ENCODE results near the gene SLC25A47. TPM values are rescaled to one million over a fixed set of nuclear protein-coding genes. Genes with fewer than 3 reads are reported as not detected.

SLC25A47 gene
- total RNA-seq, 2 experiments from 2014 or later = not detected

- Mint-ChIP-seq H3K36me3 (peaks cover 82% of the 10 kb centered on the region), H3K4me3 (no peak overlapping the region), H3K27ac (no peak overlapping the region), H3K27me3 (no peaks in the 10 kb centered on the region), H3K4me1 (ENCODE audit: low read depth) (peaks cover 49% of the 10 kb centered on the region), H3K9me3 (no peaks in the 10 kb centered on the region)
- no peak for DNase-seq
- intact Hi-C loops (cut with micrococcal nuclease) = no loop called here
- CTCF ChIA-PET = interaction anchor here (1.2 kb wide), 1 partner anchor 9 kb away, joined by 4 read pairs; no protein-coding TSS in a partner anchor
- POLR2A ChIA-PET = interaction anchor here (0.6 to 1.0 kb wide), 3 partner anchors 10 to 14 kb away, joined by 3 read pairs; a partner anchor contains a TSS
Measured at GRCh38 chr14:100364403-100364802, 41.3 kb downstream of the SLC25A47 start.

- Mint-ChIP-seq H3K27me3 (no peaks in the 10 kb centered on the region), H3K9me3 (no peaks in the 10 kb centered on the region), H3K4me3 (no peak overlapping the region), H3K36me3 (peaks cover 79% of the 10 kb centered on the region), H3K4me1 (ENCODE audit: low read depth) (peaks cover 49% of the 10 kb centered on the region), H3K27ac (no peak overlapping the region)
- intact Hi-C loops (cut with micrococcal nuclease) = no loop called here
- ChIA-PET CTCF (interaction anchor here (1.4 kb wide), 1 partner anchor 12 kb away, joined by 3 read pairs; no protein-coding TSS in a partner anchor), POLR2A (interaction anchor here (1.1 to 1.2 kb wide), 2 partner anchors 9 to 19 kb away, joined by 3 read pairs; a partner anchor contains a TSS)
- DNase-seq = no peak
Measured at GRCh38 chr14:100365741-100366140, 42.6 kb downstream of the SLC25A47 start.

- peak; percentile 31 for DNase-seq
- CTCF ChIA-PET = interaction anchor here (0.8 to 1.3 kb wide), 2 partner anchors 9 to 277 kb away, joined by 3 to 4 read pairs; no protein-coding TSS in a partner anchor
Measured at GRCh38 chr14:100369019-100369418, 45.9 kb downstream of the SLC25A47 start.

GRCh38 chr14:100370003-100370402 is 46.9 kb downstream of the SLC25A47 start:
- CTCF ChIA-PET = interaction anchor here (1.4 kb wide), 1 partner anchor 276 kb away, joined by 3 read pairs; no protein-coding TSS in a partner anchor
- no peak for DNase-seq
- Mint-ChIP-seq H3K4me3 (peak overlapping the region; percentile 58), H3K27ac (peak overlapping the region; percentile 71), H3K27me3 (no peaks in the 10 kb centered on the region), H3K36me3 (peaks cover 87% of the 10 kb centered on the region), H3K4me1 (ENCODE audit: low read depth) (peaks cover 78% of the 10 kb centered on the region), H3K9me3 (no peaks in the 10 kb centered on the region)
- POLR2A ChIA-PET = interaction anchor here (0.5 to 0.9 kb wide), 2 partner anchors 38 to 1608 kb away, joined by 3 to 4 read pairs; no protein-coding TSS in a partner anchor
- intact Hi-C loops (cut with micrococcal nuclease) = loop anchor here (10.0 kb wide), 4 partner anchors 395 to 1715 kb away; partner anchors contain the start of gene HSP90AA1

More at GRCh38 chr14:100369019-100369418, 45.9 kb downstream of the SLC25A47 start:
- Mint-ChIP-seq H3K4me1 (ENCODE audit: low read depth) (peaks cover 74% of the 10 kb centered on the region), H3K27ac (peak overlapping the region; percentile 15), H3K27me3 (no peaks in the 10 kb centered on the region), H3K4me3 (peak overlapping the region; percentile 12), H3K9me3 (no peaks in the 10 kb centered on the region), H3K36me3 (peaks cover 82% of the 10 kb centered on the region)
- intact Hi-C loops (cut with micrococcal nuclease) = no loop called here
- POLR2A ChIA-PET = no interaction called here

- Mint-ChIP-seq H3K36me3 (peaks cover 78% of the 10 kb centered on the region), H3K27ac (peak overlapping the region; percentile 65), H3K27me3 (peaks cover 1% of the 10 kb centered on the region), H3K4me1 (ENCODE audit: low read depth) (peaks cover 69% of the 10 kb centered on the region), H3K9me3 (no peaks in the 10 kb centered on the region), H3K4me3 (peak overlapping the region; percentile 66)
- DNase-seq = no peak
- intact Hi-C loops (cut with micrococcal nuclease) = loop anchor here (10.0 kb wide), 4 partner anchors 397 to 1713 kb away; partner anchors contain the start of gene HSP90AA1
- ChIA-PET POLR2A (interaction anchor here (1.2 kb wide), 1 partner anchor 17 kb away, joined by 3 read pairs; no protein-coding TSS in a partner anchor), CTCF (interaction anchor here (1.0 to 1.4 kb wide), 3 partner anchors 16 to 274 kb away, joined by 3 to 4 read pairs (median 4); no protein-coding TSS in a partner anchor)
Measured at GRCh38 chr14:100371773-100372172, 48.6 kb downstream of the SLC25A47 start.

- CTCF ChIA-PET = interaction anchor here (0.7 to 2.2 kb wide), 7 partner anchors 9 to 390 kb away, joined by 3 to 6 read pairs (median 4); no protein-coding TSS in a partner anchor
- DNase-seq = no peak
- H3K27me3 Mint-ChIP-seq = peaks cover 1% of the 10 kb centered on the region
- H3K4me3 Mint-ChIP-seq = peak overlapping the region; percentile 98
- POLR2A ChIA-PET = interaction anchor here (0.9 to 1.6 kb wide), 5 partner anchors 11 to 88 kb away, joined by 3 to 5 read pairs (median 4); no protein-coding TSS in a partner anchor
- intact Hi-C loops (cut with micrococcal nuclease) = loop anchor here (10.0 kb wide), 4 partner anchors 398 to 1712 kb away; partner anchors contain the start of gene HSP90AA1
- H3K36me3 Mint-ChIP-seq = peaks cover 72% of the 10 kb centered on the region
- H3K4me1 Mint-ChIP-seq (ENCODE audit: low read depth) = peaks cover 71% of the 10 kb centered on the region
- no peaks in the 10 kb centered on the region for H3K9me3 Mint-ChIP-seq
- H3K27ac Mint-ChIP-seq = peak overlapping the region; percentile 100
Measured at GRCh38 chr14:100372357-100373048, 49.4 kb downstream of the SLC25A47 start.

- peaks cover 1% of the 10 kb centered on the region for H3K27me3 Mint-ChIP-seq
- peaks cover 63% of the 10 kb centered on the region for H3K4me1 Mint-ChIP-seq (ENCODE audit: low read depth)
- ChIA-PET CTCF (interaction anchor here (0.9 to 2.2 kb wide), 2 partner anchors 33 to 266 kb away, joined by 3 to 6 read pairs; no protein-coding TSS in a partner anchor), POLR2A (interaction anchor here (0.6 to 1.8 kb wide), 5 partner anchors 9 to 160 kb away, joined by 3 to 13 read pairs (median 6); no protein-coding TSS in a partner anchor)
- peaks cover 56% of the 10 kb centered on the region for H3K36me3 Mint-ChIP-seq
- peak overlapping the region; percentile 100 for H3K27ac Mint-ChIP-seq
- H3K4me3 Mint-ChIP-seq = peak overlapping the region; percentile 98
- DNase-seq = no peak
- H3K9me3 Mint-ChIP-seq = no peaks in the 10 kb centered on the region
- intact Hi-C loops (cut with micrococcal nuclease) = loop anchor here (2.0 to 10.0 kb wide), 6 partner anchors 181 to 1711 kb away; partner anchors contain the start of gene HSP90AA1
Measured at GRCh38 chr14:100374270-100374669, 51.1 kb downstream of the SLC25A47 start.

GRCh38 chr14:100374876-100375265 is 51.7 kb downstream of the SLC25A47 start:
- no peaks in the 10 kb centered on the region for H3K9me3 Mint-ChIP-seq
- no peak for DNase-seq
- H3K4me3 Mint-ChIP-seq = peak overlapping the region; percentile 98
- H3K27me3 Mint-ChIP-seq = peaks cover 1% of the 10 kb centered on the region
- ChIA-PET CTCF (interaction anchor here (0.8 to 1.2 kb wide), 6 partner anchors 10 to 267 kb away, joined by 3 to 15 read pairs (median 4); no protein-coding TSS in a partner anchor), POLR2A (interaction anchor here (0.7 to 2.1 kb wide), 17 partner anchors 8 to 691 kb away, joined by 3 to 16 read pairs (median 4); partner anchors contain the start of genes CYP46A1 and EVL)
- H3K36me3 Mint-ChIP-seq = peaks cover 51% of the 10 kb centered on the region
- H3K4me1 Mint-ChIP-seq (ENCODE audit: low read depth) = peaks cover 58% of the 10 kb centered on the region
- H3K27ac Mint-ChIP-seq = peak overlapping the region; percentile 100
- intact Hi-C loops (cut with micrococcal nuclease) = loop anchor here (1.0 to 10.0 kb wide), 10 partner anchors 34 to 1710 kb away; partner anchors contain the start of gene HSP90AA1

- H3K9me3 Mint-ChIP-seq = no peaks in the 10 kb centered on the region
- peaks cover 1% of the 10 kb centered on the region for H3K27me3 Mint-ChIP-seq
- H3K4me1 Mint-ChIP-seq (ENCODE audit: low read depth) = peaks cover 53% of the 10 kb centered on the region
- H3K27ac Mint-ChIP-seq = peak overlapping the region; percentile 100
- intact Hi-C loops (cut with micrococcal nuclease) = loop anchor here (1.0 to 10.0 kb wide), 10 partner anchors 34 to 1709 kb away; partner anchors contain the start of gene HSP90AA1
- H3K4me3 Mint-ChIP-seq = peak overlapping the region; percentile 98
- H3K36me3 Mint-ChIP-seq = peaks cover 45% of the 10 kb centered on the region
- DNase-seq = peak; percentile 96
- ChIA-PET CTCF (interaction anchor here (0.8 to 1.2 kb wide), 7 partner anchors 9 to 268 kb away, joined by 3 to 15 read pairs (median 4); no protein-coding TSS in a partner anchor), POLR2A (interaction anchor here (0.7 to 2.1 kb wide), 17 partner anchors 9 to 691 kb away, joined by 3 to 16 read pairs (median 4); partner anchors contain the start of genes CYP46A1 and EVL)
Measured at GRCh38 chr14:100375266-100375962, 52.3 kb downstream of the SLC25A47 start.

- intact Hi-C loops (cut with micrococcal nuclease) = loop anchor here (1.0 to 10.0 kb wide), 12 partner anchors 35 to 1709 kb away; partner anchors contain the start of gene HSP90AA1
- DNase-seq = peak; percentile 96
- ChIA-PET CTCF (interaction anchor here (0.8 to 1.4 kb wide), 4 partner anchors 91 to 183 kb away, joined by 3 to 15 read pairs (median 4); no protein-coding TSS in a partner anchor), POLR2A (interaction anchor here (0.8 to 2.1 kb wide), 11 partner anchors 15 to 692 kb away, joined by 3 to 16 read pairs (median 6); partner anchors contain the start of genes CYP46A1 and EVL)
- peaks cover 1% of the 10 kb centered on the region for H3K27me3 Mint-ChIP-seq
- no peaks in the 10 kb centered on the region for H3K9me3 Mint-ChIP-seq
- peak within 1 kb of the TSS; percentile 98 for H3K4me3 Mint-ChIP-seq
- peaks cover 41% of the 10 kb centered on the region for H3K36me3 Mint-ChIP-seq
- peak within 1 kb of the TSS; percentile 100 for H3K27ac Mint-ChIP-seq
- peaks cover 47% of the 10 kb centered on the region for H3K4me1 Mint-ChIP-seq (ENCODE audit: low read depth)
Measured at GRCh38 chr14:100375963-100376735, 53.0 kb downstream of the SLC25A47 start, which contains the start of gene WDR25. Gene WDR25, plus strand, starts transcription at chr14:100376485.

Data from activated CD4-positive, alpha-beta memory T cell treated with anti-CD3 and anti-CD28 coated beads for 36 hours (primary cell).